ENCODE data around the gene FAM222A.

The FAM222A gene

DNA sequence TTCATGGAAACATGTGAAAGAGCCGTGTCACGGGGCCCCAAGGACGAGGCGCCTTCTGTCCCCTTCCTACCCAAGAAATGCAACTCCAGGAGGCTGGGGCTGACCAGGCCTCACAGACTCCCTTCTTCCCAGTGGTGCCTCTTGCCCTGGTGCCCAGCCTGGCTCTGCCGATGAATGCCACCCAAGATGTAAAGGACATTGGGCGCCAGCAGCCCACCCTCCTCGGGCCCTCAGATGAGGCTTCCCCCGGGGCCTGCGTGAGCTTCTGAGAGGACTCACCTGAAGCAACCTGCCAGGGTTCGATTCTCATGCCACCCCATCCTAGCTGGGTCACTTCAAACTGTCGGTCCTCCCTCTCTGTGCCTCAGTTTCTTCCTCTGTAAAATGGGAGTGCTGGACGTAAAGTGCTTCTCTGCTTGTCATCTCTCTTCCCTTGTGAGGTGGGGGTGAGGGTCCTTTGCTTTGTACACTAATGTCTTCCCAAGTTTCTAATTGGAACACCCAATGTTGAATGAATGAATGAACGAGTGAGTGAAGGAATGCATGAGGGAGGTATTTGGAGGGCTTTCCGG lies 10.8 kb downstream of the FAM222A start:
- no peak for DNase-seq (ENCODE audit: low read depth in 2 of 2)

DNA sequence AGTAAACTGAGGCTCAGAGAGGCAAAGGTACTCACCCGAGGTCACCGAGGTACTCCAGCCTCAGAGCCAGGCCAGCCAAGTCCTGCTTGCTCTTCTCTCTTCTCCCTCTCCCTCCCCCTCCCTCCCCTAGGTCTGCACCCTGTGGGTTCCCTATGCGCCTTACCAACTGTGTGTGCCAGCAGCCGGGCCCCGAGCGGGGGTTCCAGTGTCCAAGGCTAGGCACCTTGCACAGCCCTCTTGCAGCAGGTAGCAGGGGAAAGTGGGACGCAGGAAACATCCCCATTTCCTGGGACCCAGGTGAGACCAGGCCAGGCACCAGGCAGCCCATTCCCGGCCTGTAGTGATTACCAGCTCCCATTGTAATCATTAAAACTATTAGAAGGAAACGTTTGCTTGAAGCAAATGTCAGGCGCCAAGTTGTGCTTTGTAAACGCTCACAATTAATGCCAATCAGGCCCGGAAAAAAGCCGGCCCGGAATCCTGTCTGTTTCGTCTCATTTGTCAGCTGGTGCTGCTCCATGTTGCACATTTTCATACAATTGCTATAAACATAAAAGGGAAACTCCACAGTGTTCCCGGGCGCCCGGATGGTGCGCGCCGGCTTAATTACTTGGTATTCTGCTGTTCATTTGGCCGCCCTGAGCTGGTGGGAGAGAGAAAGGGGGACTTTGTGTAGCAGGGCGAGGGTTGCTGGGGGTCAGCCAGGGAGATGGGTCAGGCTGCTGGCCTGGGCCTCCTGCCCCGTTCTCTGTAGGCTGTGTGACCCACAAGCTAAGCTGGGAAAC lies 11.9 kb downstream of the FAM222A start:
- no peak for DNase-seq (ENCODE audit: low read depth in 2 of 2)

DNA sequence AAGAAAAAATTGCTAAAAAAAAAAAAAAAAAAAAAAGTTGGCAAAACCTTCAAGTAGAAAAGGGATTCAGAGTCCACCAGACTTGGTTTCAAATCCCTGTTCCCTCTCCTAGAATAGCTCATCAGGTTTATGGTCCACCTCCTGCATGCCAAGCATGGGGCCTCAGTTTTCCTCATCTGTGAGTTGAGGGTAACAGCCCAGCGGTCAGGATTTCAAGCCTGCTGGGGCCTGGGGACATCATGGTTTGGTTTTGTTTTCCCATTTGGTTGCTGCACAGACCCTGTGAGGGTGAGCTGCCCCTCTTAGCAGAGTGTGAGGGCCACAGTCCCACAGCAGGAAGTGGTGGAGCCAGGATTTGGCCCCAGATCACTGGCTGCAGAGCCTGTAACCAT lies 12.5 kb downstream of the FAM222A start:
- no peak for DNase-seq (ENCODE audit: low read depth in 2 of 2)

DNA sequence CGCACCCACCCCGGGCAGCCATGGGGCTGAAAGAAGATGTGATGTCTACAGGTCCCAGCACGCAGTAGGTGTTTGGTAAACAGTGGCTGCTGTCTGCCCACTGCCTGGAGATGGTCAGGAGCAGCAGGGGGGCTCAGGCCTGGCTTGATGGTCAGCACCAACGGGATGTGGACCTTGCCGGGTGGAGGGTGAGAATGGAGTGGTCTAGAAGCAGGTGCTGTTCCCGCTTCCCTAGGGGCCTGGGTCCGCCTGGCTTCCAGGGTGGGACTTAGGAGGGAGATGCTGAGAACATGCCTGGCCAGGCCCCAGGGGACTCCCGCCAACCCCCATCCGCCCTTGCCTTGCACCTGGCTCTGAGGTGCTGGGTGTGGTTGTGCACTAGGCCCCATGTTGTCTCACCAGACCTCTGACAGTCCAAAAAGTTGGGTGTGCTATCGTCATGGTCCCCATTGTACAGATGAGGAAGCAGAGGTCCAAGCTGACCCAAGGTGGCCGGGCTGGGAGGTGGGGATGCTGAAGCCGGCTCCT lies 12.9 kb downstream of the FAM222A start:
- no peak for DNase-seq (ENCODE audit: low read depth in 2 of 2)

DNA sequence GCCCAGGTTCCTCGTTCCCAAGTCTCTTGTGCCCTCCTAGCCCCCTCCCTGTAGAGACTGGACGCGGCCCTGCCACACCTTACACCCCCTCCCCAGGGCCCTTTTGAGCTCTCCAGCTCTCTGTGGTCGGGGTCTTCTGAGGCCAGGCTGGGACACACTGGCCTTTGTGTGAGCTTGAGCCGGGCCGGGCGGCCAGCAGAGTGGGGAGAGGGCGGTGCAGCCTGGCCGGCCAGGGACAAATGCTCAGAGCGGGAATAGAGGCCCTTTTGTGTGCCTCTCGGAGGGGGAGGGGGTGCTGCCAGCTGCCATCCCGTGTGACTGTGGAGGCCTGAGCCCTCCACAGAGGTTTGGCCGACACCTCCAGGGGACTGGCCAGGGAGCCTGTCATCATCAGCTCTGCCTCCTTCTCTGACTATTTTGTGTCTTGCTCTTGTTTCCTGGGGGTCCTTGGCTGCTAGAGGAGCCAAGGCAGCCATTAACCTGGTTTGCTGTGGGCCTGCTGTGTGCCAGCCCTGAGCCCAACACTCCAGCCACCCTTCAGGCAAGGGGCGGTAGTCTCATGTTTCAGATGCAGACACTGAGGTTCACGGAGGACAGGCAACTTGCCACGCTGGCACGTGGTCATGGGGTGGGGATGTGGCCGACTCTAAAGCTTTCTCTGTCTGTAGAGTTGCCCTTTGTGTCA lies 13.6 kb downstream of the FAM222A start:
- no peak for DNase-seq (ENCODE audit: low read depth in 2 of 2)

DNA sequence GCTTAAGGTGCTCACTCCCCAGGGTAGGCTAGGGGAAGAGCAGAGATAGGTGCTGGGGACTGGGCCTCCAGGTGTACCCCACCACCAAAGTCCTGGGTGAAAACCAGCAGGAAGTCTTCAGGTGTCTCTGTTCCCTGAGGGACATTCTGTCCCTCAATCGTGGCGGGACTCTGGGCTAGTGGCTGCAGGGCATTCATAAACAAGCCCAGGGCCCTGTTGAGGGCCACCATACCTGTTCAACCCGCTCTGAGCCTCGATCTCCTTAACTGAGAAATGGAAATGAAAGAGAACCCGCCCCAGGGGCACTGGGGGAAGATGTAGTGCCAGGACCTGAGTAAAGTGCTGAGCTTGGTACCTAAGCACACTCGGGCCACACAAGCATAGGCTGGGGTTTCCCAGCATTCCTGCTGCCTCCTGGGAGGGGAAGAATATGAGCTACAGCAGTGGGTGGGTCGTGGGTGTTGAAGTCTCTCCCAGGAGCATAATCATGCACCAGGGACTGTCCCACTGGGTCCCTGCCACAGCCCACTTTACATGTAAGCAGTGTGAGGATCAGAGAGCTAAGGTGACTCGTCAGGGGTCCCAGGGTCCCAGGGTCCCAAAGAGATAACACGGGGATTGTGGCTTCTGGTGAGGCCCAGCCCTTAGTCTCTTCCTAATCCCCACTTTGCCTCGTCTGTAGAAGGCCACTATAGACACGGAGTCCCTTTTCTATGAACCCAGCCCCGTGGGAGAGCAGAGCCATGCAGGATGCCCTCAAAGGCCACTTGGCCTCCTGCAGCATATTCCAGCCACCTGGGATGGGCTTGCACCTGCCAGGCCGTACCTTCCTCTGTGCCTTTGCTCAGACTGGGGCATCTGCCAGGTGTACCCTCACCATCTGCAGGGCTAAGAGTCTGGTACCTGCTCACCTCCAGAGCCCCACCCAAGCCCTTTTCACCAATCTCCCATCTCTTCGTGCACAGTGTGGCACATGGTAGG lies 14.4 kb downstream of the FAM222A start:
- DNase-seq (ENCODE audit: low read depth in 2 of 2) = no peak

DNA sequence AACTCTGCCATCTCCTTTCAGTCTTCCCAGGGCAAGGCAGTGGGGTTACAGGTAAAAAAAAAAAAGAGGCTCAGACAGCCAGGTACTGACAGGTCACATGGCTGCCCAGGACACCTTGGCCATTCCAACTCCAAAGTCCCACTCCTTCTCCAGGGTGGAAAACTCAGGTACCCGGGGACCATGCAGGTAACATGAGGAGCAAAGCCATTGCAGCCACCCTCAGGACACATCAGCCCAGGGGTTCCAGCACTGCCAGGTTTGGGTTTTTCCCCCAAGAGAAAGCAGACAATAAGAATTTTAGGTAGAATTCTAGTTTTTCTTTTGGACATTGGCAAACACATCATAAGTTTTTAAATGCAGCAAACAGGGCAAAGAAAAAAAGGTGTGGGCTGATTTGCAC lies 15.3 kb downstream of the FAM222A start:
- DNase-seq (ENCODE audit: low read depth in 2 of 2) = no peak

DNA sequence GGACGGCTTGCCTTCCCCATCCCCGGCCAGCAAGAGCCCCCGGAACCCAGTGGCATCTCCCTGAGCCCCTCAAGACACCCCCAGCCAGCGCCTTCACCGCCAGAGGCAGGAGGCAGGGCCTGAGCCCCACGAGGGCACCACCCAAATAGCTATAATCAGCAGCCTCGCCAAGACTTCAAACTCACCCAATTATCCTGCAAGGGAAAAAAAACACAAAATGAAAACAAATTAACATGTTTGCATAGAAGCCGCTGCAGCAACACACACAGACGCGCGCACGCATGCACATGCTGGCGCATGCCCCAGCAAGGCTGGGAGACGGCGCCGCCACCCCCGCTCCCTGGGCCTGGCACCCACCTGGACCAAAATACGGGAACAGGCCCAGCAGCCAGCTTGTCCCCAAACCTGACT lies 15.8 kb downstream of the FAM222A start:
- DNase-seq (ENCODE audit: low read depth in 2 of 2) = no peak

DNA sequence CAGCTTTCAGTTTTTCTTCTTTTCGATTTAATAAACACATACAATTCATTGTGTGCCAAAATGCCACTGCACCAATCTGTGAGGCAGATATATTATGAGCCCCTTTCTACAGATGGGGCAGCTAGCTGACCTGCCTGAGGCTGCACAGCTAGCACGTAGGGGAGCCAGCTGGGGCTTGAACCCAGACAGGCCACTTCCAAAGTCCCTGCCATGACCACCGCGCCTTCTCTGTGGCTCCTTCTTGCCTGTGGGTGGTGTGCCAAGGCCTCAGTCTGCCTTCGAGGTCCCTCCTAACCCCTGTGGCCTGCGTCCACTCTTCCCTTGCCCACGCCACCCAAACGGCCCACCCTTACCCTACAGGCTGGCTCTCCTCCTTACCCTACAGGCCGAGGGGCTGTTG lies 16.2 kb downstream of the FAM222A start:
- DNase-seq (ENCODE audit: low read depth in 2 of 2) = no peak

DNA sequence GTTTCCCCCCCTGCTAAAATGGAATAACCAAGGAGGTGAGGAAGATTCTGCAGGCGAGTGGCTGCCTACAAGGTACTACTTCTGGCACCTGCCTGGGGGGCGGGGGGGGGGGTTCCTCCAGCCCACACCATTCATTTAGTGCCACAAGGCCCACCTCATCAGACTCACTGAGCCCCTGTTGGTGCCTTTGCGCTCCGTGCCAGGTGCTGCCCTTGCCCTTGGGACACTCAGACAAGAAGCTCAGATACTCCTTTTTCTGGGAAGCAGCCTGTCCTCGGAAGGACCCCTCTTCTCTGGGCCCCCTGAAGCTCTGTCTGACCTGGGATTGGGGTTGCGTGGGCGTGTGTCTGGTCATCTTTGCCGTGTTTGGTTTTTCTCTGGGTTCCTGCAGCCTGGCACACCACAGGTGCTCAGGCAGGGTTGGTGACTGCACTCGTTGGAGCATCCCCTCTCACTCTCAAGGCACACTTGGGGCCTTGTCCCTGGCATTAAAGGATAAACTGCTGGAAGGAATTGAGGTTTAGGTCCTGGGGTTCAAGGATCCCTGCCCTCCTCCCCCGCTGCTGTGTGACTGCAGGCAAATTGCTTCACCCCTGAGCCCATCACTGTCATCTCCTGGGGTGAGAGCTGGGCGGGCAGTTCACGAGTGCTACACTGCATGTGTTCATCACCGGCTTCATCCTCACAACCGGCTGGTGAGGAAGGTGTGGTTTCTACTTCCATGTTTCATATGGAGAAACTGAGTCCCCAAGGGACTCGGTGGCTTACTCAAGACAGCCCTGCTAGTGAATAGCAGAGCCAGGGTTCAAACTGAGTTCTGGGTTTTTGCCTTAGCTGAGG lies 16.9 kb downstream of the FAM222A start:
- DNase-seq (ENCODE audit: low read depth in 2 of 2) = no peak

DNA sequence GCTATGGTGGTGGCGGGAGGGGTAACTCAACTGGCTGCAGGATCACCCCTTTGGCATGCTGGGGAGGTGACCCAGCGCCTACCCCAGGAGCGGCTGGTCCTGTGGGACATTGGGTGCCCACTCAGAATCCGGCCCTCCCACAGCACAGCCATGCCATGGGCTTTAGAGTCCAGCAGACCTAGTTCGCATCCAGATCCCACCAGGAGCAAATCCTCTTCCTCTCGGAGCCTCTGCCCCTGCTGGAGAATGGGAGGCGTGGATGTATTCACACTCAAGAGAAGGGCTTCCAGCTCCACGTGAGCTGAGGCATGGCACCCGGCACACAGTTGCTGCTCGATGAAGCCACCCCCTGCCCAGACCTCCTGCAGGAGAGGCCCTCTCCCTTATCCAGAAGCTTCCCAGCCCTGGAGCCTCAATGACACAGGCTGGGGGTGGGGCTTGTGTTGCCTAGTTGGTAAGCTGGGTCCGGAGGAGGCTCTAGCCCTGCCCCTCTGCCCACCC lies 17.7 kb downstream of the FAM222A start:
- no peak for DNase-seq (ENCODE audit: low read depth in 2 of 2)

DNA sequence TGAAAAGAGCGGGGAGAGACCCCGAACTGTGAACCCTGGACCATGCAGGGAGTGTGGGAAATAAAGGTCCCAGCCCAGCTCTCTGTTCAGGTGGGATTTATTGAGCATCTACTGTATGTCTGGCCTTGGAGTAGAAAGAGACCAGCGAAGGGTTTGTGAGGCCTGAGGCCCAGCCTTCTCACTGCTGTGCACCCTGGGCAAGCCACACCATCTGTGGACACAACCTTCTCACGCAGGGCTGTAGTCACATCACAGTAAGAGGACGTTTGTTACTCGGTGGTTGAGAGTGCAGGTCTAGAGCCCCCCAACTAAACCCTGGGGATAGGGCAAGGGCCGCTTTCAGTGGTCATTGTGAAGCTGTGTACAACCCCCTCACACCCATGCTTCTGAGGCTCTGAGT lies 18.2 kb downstream of the FAM222A start:
- no peak for DNase-seq (ENCODE audit: low read depth in 2 of 2)

DNA sequence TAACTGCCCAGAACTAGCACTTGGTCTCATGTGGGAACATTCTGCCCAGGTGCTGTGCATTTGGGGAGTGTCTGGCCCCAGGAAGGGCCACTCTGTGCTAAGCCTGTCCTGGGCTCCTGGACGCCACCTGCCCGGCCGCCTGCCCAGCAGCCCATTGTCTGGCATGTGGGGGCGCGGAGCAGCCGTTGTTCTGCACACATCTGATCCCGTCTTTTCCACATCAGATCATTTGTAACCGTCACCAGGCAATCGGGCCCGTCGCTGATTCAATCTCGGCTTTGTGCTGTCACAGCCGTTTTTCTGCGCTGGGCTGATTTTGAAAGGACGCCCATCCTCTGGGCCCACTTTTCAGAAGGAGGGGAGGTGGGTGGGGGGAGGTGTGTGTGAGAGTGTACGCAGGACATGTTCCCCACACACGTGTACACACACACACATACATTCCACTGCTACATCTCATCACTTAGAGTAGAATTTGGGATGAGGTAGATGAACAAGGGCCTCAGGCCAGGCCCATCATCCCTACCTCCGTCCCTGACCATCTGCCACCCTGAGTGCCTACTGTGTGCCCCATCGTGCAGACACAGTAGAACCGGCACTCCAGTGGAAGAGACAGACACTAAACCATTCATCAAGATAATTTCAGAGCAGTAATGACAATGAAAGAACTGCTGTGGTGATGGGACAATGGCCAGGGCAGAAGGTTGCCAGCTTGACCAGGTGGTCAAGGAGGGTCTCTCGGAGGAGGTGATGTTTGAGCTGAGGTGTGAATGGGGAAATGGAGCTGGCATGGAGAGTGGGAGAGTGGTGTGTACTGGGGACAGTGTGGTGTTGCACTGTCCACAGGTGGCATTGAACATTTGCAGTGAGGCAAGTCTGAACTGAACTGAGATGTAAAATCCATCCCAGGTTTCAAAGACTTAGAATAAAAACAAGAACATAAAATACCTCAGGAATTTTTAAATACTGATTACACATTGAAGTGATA lies 19.0 kb downstream of the FAM222A start:
- DNase-seq (ENCODE audit: low read depth in 2 of 2) = no peak

DNA sequence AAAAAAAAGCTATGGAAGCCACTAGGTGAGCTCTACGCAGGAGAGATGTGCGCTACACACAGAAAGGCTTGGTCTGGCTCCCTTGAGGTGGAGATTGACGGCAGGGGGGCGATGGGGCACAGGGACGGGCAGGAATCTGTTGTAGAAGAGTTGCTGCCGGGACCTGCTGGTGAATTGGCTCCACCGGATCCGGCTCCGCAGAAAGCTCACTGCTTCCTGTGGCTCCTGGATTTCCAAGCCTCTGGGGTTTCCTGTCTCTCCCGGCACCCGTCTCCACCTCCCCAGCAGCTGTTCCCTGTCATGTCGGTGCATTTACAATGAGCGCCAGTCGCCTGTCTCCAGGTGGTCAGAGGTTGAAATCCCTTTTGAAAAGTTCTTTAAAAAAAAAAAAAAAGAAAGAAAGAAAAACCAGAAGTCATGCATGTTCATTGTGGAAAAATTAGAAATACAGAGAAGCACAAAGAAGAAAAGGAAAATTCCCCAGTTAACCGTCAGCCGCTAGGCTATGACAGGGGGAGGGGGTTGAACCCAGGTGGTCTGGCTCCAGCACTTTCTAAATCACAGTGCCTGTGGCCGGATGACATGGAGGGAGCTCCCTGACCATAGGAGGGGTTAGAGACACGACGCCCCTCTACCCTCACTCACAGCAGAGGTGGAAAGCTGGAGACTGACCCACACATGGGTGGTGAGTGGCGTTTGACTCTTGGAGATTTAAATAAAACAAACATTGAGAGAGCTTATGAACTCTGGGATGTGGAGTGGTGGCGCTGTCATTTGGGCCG lies 20.8 kb downstream of the FAM222A start:
- DNase-seq (ENCODE audit: low read depth in 2 of 2) = no peak

DNA sequence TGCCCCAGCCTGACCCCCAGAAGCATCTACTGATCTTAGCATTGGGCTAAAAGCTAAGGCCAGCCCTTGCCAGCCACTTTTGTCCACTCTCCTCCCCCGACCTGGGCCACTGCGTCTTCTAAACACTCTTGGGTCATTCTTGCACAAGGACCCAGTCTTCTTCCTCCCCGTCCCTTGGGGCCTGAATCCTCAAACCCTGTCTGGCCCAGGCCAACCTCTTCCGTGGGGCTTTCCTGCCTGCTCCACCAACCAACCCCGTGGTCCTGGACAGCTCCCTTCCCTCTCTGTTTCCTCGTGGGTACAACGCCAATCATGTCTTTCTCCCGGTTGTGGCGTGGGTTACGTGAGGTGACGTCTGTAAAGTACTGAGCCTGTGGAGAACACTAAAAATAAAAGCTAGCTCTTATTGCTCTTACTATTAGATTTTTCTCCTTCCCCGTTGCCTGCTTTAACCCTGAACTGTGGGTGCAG lies 21.5 kb downstream of the FAM222A start:
- no peak for DNase-seq (ENCODE audit: low read depth in 2 of 2)

DNA sequence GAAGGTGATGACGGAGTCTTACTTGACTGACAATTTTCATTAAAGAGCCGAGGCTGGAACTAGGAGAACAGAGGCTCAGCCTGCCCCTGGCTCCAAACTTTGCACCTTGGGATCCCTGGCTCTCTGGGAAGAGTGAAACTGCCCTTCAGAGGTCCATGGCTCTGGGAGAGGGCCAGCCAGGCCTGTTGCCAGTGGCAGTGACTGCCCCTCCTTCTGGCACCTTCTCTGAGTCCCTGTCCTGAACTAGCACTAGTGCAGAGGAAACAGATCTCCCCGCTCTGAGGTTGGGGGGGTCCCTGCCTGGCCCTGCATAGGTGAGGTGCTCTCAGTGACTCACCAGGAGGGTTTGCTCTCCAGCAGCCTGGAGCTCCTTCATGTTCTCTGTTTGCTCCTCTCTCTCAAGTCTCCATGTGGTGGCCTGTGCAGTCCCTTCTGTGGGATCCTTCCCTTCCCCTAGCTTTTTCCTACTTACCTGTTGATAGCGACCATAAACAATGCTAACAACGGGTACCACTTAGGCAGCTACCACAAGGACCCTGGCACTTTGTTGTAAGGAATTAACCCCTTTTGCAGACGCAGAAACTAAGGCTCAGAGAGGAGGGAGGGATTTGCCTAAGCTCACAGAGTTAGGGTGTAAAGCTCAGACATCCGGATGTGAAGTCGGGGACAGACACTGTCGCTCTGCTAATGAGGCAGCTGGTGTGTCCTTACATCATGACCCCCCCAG lies 22.4 kb downstream of the FAM222A start:
- no peak for DNase-seq (ENCODE audit: low read depth in 2 of 2)

DNA sequence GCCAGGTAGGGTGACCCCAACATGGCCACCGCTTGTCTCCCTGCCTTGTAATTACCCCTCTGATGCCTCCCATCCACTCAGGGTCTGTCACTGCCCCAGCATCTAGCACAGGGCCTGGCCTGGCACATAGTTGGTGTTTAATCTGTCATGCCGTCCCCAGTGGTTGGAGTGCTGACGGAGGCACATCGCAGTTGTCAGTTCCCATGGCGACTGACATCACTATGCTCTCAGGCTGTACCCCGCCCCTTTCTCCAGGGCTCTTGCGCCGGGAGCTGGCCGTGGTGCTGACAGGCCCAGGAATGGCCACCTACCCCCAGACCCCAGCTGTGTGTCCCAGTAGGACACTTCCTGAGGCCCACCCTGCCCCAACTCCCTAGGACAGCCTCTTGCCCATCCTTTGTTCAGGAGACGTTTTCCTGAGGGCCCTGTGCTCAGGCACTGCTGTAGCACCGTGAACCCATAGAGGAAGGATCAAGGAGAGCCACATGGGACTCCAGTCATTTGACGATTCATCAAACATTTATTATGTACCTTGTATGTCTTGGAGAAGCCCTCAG lies 23.0 kb downstream of the FAM222A start:
- no peak for DNase-seq (ENCODE audit: low read depth in 2 of 2)

Measured in stimulated activated CD4-positive, alpha-beta T cell treated with anti-CD3 and anti-CD28 coated beads, Interleukin-4, amount 100 ng/mL, for 48 hours (primary cell).